GM21723 (cell line): ENCODE data around the gene IDH3G.
"Not testable (repeated sequence)": the region's sequence is repeated elsewhere in the genome, so short reads cannot be mapped to it uniquely, and the experiment has no call there.

ENCODE experiments used
- ATAC-seq: cut with Tn5 transposase; IDR thresholded peaks from one replicate; pipeline ENCODE4 v1.9.1; 2021; ENCODE audit warnings: mild to moderate bottlenecking, moderate library complexity; ENCODE audit not compliant: unreplicated experiment

The IDH3G gene

DNA sequence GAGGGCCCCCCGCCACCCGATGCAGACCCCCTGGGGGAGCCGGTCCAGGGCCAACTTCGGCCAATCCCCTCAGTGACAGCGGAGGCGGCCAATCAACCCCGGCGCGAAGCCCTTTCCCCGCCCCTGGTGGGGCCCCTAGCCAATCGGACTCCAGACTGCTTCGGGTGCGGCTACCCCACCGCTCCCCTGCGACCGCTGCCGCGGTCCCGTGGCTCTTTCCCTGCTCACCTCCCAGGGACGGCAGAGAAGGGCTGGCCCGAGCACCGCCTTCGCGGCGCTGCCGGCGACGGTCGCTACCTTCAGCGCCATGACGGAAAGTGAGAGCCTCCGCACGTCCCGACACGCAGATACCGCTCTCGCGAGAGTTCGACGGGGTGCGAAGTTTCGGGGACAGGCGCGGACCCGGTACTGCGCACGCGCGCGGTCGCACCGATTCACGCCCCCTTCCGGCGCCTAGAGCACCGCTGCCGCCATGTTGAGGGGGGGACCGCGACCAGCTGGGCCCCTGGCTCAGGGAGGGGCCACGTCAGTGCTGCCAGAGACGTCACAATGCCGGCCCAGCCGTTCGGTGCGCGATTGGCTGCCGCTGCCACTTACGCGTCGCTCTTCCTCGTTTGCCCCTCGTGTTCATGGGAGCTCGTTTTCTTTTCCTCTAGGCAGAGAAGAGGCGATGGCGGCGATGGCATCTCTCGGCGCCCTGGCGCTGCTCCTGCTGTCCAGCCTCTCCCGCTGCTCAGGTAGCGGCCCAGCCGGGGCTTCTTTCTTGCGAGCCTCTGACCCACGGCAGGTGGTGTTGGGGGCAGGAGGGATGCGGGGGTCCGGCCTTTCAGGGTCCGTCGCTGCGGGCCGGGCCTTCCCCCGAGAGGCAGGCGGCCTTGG, at the start of gene IDH3G, which contains the start of gene SSR4:
IDH3G (minus strand) TSS at position 358 of the 879 bp plus-strand sequence; CDS start at position 309, 49 bp downstream.
SSR4 (plus strand) TSS at position 651 of the 879 bp plus-strand sequence; CDS start at position 671, 20 bp downstream.
- peak; percentile 90 for ATAC-seq

DNA sequence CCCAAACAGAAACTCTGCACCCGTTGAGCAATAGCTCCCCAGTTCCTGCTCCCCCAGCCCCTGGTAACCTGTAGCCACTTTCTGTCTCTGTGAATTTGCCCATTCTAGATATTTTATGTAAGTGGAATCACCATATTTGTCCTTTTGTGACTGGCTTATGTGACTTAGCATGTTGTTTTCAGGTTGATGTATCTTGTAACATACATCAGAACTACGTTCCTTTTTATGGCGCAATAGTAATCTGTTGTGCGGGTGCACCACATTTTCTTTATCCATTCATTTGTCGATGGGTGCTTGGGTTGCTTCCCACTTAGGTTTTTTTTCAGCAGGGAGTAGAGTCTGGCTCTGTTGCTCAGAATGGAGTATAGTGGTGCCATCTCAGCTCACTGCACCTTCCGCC, 42.7 kb upstream of the IDH3G start:
- ATAC-seq, result no peak

DNA sequence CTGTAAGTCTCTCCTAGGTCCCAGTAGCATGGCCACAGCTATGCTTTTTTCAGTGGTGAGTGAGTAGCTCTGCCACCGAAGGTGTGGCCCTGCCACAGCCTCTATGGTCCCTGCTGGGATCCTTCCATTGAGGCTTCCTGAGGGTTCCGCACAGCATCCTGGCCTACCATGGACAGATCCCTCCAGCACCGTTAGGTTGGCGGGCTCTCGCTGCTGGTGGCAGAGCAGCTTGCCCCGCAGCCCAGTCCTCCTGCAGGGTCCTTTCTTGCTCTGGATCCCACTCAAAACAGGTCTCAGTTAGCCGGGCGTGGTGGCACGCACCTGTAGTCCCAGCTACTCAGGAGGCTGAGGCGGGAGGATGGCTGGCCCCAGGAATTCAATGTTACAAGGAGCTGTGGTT, 38.6 kb upstream of the IDH3G start:
- no peak for ATAC-seq

DNA sequence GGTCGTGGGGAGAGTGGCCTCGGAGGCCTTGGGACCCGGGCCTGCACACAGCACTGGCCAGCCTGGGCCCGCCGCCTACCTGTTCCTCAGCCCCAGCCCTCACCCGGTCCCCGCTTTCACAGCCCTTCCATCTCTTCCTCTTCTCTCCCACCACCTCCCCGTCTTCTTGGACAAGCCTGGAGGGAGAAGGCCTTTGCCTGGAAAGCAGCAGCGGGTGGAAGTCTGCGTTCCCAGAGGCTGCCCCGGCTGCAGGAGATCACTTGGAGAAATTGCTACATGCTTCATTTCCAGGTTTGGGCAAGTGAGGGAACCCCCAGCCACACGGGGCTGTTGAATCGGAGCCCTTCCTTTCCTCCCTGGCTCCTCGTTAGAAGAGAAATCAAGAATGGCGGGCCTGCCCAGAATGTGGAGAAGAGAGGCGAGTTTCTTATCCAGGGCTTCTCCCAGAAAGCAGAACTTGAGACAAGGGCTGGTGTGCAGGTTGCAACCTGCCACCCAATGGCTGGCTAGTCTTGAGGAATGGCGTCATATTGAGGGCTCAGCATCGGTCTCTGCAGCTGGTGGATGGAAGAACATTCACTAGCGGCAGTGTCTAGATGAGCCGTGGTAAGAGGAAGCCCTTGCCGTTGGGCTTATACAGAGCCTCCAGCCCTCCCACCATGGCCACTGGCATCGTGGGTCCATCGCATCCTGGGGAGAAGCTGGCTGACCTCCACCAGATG, 37.4 kb upstream of the IDH3G start:
- no peak for ATAC-seq

DNA sequence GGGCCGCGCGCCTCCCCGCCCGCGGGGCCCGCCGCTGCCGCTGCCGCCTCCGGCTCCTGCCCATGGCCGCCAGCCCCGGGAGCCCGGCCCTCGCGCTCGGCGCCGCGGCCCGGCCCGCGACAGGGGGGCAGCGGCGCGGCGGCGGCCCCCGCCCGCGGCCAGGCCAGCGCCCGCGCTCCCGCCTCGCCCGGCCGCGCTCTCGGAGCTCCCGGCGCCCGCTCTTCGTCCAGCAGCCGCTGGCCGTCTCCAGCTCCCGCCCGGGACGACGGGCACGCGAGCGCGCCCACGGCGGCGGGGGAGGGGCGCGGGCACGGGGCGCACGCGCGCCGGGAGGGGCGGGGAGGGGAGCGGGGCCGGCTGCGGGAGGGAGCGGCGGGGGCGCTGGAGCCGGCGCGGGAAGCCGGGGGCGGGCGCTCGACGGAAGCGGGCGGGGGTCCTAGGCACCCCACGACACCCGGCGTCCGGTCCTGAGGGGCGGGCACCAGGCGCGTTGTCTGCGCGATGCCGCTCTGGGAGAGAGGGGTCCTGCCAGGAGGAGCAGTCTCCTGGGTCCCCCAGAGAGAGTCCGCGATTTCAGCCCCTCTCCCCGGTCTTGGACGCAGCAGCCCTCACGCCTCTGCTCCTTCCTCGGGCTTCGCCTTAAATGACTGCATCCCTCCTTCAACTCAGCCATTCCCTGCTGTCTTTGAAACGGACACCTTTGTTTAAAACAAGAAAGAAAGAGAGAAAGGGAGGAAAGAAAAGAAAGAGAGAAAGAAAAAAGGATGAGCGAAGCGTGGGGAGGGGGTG, 36.7 kb upstream of the IDH3G start:
- ATAC-seq, result no peak

DNA sequence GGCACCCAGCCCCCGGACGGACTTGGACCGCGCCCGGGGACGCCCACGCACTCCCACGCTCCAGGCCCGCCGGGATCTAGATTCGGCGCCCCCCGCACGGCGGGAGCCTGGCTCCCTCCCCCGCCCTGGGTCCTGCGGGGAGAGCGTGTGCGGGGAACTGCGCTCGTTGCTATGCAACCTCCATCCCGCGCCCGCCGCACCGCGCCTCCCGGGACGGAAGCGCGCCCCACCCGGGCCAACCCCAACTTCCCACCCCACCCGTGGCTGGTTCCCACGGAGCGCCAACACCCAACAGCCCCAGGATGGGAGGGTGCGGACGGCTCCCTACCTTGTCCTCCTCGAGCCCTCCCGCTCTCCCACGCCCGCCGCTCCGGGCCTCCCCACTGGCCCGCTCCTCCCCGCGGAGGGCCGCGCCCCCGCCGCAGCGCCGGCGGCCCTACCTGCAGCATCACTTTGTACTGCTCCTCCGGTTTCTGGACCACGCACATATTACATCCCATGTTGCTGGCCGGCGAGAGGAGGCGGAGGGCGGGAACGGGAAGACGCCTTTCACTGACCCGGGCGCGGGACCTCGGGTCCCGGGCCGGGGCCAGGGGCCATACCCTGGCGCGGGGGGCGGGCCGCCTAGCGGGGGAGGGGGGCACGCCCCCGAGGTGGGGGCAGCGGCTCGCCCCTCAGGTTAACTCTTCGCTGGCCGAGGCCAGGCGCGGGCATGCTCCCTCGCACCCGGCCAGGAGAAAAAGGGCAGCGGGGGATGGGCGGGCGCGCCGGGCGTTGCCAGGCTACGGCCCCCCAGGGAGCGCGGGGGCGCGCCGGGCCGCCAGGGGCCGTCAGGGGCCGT, 35.8 kb upstream of the IDH3G start, which contains the start of gene PDZD4:
PDZD4 (minus strand) TSS at position 746 of the 841 bp plus-strand sequence; CDS start at position 500, 246 bp downstream.
- no peak for ATAC-seq

DNA sequence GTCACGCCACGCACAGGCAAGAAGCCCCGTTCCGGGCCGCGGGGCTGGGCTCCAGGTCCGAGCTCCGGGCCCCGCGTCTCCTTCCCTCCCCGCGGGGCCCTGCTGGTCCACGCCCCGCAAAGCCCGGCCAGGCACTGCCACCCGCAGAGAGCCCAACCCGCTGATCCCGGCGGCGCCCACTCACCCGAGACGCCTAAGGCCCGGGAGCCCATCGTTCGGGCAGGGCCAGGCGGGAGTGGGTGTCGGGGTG, 35.3 kb upstream of the IDH3G start:
- no peak for ATAC-seq

DNA sequence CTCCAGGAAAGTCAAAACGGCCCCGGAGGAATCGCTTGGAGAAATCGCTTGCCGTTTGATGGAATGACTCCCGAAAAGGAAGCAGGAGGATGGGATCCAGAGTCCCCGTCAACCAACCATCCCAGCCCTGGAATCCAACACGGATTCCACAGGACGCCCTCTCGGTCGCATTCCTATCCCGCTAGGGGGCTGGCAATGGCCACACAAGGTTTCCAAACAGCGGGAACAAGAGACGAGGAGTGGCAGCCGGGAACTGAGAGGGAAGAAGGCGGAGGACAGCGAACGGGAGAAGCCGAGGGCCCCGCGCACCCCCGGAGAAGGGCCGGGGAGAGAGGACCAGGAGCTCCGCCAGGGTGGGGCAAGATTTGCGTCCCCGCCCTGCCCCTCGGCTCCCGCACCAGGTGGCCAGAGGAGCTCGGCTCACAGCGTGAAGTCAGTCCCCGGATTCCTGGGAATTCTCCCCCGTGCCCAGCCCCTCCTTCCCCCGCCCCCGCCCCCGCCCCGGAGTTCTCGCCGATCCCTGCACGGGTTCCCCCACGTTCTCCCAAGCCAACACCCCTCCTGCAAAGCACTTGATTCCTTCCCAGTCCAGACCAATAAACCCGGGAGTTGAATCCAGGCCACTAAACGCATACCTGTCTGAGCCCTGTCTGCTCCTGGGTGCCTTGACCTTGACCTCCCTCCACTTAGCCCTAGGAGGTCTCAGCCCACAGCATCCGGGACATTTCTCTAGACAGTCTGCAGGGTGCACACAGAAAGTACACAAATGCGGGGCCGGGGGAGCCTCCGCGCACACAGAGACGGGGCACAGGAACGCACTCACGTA, 34.8 kb upstream of the IDH3G start:
- ATAC-seq, result no peak

DNA sequence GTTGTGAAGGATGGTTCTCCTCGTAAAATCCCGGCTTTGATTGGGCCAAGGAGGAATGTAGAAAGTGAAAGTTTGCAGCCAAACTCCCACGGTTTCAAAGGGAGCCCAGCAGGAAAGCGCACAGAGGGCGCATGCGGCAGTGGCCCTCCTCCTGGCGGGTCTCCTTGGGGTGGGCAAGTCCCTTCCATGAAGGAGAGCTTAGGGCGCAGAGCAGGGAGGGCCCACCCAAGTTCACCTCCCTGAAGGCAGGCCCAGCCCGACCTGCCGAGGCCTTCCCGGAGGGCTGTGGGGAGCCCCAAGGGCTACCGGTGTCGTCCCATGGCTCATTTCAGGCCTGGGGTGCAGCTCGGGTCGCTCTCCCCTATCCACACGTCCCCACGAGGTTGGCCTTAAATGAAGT, 34.1 kb upstream of the IDH3G start:
- ATAC-seq, result no peak

DNA sequence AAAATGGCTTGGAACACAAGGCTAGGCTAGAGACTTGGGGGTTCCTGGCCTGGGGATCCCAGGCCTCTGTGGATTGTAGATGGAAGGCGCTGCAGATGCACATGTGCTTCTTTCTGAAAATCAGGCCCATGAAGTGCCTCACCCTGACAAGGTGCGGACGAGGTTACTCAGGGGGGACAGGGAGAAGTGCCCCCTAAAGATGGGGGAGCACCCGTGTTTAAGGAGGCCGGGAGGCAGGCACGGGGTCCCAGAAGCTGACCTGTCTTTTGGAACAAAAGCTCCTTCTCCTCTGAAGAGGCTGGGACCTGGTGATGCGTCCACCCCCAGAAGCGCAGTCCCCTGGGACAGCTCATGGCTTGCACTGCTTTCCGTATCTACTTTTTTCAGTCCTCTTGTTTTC, 33.7 kb upstream of the IDH3G start:
- no peak for ATAC-seq

DNA sequence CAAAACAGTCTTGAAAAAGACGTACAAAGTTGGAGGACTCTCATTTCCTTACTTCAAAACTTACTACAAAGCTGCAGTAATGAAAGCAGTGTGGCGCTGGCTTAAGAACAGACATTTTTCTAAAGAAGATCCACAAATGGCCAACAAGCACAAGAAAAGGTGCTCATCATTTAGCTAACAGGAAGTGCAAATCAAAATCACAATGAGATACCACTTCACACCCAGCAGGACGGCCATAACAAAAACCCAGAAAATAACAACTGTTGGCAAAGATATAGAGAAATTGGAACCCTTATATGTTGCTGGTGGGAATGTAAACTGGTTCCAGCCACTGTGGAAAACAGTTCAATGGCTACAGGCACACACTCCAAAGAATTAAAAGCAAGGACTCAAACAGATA, 32.8 kb upstream of the IDH3G start:
- ATAC-seq, result no peak

DNA sequence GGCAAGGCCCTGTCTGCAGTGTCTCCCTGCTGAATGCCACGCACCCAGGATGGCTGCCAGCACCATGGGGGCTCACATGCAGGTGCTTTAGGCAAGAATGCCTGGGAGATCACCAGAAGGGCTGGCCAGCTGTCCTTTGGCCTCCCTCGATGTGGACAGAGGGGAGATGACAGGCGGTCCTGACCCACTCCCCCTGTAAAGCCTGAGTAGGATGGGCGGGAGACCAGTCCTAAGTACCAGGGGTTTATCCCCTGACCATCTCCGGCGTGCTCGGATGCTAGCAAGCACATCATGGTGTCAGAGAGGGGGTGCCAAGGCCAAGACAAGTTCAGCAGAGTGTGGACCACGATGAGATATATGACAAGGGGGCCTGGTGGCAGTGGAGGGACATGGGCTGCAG, 30.9 kb upstream of the IDH3G start:
- ATAC-seq, result no peak

DNA sequence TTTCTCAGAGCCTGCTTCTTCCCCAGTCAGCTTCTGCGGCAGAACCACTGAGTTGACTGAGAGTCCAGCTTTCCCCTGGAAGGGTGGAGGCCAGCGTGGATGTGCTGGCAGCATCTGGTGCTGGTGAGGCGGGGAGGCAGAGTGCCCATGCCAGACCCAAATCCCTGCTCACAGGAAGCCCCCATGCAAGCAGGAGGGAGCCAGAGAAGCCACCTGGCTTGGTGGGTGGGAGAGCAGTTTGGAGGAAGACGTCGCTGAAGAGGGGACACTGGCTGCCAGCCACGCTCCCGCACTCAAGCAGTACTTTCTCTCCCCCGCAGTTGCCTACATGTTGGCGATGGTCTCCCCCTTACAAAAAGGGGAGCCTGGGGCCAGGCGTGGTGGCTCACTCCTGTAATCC, 30.2 kb upstream of the IDH3G start:
- no peak for ATAC-seq

DNA sequence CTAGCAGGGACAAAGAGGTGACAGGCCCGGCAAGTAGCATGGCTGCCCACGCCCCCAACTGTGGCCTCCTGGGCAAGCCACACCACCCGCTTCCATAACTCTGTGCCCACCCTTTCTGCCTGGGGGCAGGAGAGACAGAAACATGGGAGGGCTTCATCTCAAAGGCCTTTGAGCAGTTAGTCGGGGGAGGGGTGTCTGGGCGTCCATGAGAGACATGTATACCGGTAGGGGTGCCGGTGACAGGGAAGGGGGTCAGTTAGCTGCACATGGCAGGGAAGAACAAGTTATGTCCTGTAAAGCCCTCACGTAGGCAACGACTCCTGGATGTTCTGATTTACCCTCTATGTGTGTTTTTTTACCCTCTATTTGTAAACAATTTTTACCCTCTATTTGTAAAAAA, 26.9 kb upstream of the IDH3G start:
- ATAC-seq, result no peak

DNA sequence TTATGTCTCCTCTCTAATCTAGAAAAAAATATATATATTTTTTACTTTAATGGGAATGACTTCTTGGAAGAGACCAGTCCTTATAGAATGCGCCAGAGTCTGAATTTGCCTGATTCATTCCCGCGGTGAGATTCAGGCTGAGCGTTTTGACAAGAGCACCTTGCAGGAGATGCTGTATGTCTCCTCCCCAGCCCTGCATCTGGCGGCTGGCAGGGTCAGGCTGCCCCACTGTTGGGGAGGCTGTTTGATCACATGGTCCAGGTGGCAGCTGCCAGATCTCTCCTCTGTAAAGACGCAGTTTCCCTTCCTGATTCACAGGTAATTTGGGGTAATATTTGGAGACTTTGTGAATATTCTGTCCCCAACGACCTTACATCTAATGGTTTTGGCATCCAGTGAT, 26.4 kb upstream of the IDH3G start:
- no peak for ATAC-seq

DNA sequence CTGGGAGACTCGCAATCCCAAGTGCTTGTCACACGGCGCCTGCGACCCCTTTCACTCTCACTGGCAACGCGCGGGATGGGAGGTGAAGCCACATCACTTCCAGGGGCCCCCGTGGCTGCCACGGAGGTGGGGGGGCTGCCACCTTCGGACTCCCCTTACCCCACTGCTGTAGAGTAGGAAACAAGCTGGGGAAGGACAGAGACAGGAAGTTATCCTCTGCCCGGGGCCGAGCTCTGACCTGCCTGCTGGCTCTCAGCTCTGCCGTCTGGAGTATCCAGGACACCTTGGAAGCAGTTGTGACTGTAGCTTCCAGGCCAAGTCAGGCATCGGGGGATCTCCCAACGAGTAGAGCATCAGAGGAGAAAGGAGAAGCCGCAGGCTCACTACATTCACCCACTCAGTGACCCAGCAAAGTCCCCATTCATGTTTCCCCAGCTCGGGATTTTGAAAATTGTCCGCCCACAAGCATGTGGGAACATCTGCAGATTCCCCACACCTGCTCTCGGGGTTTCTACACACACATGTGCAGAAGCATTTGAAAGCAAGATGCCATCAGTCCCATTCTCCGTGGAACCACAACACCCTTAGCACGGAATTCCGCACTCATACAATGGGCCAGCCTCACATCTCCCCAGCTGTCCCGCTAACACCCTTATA, 25.3 kb upstream of the IDH3G start:
- no peak for ATAC-seq

DNA sequence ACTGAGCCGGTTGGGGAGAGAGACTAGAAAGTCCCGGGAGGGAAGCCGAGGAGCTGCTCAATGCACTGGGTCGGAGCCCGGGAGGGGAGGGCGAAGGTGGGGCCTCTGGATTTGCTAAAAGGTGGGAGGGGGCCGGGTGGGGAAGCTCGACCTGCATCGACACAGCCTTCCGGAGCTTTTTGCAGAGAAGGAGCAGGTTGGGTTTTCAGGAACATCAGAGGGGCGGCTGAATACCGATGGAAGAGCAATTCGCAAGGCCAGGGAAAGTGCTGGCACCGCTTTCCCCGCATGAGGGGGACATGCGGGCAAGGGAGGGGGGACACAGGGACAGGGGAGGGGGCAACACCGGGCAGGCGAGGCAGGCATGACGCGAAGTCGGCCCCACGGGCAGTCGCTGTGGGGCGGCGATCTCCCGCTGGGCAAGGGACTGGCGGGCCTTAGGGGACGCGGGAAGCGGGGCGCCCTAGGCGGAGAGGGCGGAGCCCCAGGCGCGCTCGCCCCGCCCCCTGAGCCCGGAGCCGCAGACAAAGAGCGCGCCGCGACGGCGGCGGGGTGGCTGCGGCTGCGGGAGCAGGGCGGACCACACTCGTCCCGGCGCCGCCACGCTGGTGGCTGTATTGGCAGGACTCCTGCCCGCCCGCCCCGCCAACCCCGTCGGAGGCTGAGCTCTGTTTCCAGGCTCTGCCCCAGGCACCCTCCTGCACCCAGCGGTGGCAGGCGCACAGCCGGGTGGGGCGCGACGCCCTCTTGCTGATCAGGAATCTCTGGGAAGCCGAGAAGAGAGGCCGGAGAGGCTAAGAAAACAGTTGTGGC, 24.6 kb upstream of the IDH3G start:
- peak; percentile 52 for ATAC-seq

DNA sequence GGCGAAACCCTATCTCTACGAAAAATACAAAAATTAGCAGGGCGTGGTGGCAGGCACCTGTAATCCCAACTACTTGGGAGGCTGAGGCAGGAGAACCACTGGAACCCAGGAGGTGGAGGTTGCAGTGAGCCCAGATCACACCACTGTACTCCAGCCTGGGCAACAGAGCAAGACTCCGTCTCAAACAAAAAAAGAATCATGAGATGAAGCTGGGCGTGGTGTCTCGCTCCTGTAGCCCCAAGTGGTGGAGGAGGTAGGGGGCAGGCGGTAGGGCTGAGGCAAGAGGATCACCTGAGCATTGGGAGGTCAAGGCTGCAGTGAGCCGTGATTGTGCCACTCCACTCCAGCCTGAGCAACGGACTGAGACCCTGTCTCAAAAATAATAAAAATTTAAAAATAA, 23.9 kb upstream of the IDH3G start:
- ATAC-seq, result not testable (repeated sequence)
